NCI-H446 (cell line): Measurements from ENCODE around the gene LAMA2.
"Not testable (repeated sequence)": the region's sequence is repeated elsewhere in the genome, so short reads cannot be mapped to it uniquely, and the experiment has no call there.

Experiments used
- DNase-seq, 2 experiments: peaks; one replicate each; lab custom pipeline; 2025; lab: John Stamatoyannopoulos, UW

The LAMA2 gene

DNA sequence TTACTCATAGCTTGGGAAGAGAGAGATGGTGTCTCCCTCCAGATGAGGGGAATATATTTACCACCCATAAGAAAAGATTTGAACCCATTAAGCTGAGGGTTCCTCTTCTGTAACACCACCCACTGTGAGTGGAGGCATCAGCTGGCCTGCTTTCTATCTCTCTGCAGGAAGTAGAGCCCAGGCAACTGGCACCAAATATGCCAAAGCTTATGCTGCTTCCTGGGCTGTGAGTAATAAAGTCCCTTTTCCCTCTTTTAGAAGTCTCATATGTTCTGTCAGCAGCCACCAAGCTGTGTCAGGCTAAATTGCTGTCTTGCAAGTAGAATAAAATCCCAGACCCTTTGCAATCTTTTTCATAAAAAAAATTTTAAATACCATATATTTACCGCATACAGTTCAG lies 241.4 kb downstream of the LAMA2 start:
- DNase-seq: no peak

DNA sequence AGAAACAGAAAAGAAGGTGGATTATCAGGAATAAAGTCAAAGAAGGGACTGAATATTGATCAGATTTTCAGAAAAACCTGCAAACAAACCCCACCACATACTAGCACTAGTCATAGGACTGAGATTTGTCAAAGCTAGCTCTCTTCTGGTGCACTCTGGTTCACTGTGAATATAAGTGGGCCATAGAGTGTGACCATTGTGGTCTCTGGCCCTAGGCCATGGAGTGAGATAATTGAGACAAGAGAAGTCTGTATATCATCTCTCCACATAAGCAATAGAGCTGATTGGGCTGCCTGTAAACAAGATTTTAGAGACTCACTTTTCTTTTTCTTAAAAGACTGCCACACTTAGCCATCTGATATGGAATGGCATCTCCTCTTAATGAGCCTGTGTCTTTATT lies 247.2 kb downstream of the LAMA2 start:
- DNase-seq: no peak

DNA sequence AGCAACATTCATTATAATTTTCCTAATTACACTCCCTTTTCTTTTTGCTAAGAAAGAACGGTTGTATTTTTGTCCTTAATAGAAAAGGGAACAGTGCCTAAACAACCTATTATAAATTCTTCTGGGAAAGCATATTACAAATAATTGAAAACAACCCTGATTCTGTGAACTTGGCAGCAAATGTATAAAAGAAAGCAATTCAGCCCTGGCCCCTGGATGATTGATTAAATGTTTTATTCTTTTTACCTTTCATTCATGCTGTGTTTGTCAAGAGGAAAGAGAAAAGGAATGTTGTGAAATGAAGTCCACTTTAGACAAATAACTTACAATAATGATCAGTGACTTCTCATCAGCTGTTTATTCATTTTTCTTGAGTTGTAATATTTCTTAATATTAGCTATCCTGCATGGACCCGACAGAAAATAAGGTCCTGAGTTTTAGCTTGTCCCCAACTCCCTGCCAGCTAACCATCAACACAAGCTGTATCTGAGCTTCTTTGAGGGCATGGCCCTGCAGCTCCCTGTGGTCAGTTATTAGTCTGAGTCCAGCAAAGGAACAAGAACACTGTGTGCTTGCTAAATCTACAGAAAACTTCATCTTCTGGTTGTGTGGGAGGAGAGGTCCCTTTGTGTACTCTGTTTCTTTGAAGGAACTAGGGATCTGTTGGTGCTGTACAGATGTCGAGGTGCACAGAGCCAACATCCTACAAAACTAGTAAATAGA lies 248.2 kb downstream of the LAMA2 start:
- no peak for DNase-seq

DNA sequence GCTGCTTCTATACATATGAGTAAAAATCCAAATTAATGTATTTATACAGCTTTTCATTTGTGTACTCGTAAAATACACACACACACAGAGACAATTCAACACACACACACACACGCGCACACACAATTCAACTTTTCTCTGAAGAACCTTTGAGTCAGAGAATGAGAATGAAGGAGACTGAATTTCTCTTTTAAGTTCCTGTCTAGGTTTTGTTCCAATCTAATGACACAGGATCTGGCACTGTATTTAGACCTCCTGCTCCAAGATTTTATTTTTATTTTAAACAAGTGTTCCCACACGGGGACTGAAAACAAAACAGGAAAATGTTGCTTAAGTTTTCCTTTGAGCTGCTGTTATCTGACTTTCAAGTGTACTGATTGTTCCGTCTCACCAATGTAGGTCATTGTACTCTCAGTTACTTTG lies 250.8 kb downstream of the LAMA2 start:
- DNase-seq: no peak

DNA sequence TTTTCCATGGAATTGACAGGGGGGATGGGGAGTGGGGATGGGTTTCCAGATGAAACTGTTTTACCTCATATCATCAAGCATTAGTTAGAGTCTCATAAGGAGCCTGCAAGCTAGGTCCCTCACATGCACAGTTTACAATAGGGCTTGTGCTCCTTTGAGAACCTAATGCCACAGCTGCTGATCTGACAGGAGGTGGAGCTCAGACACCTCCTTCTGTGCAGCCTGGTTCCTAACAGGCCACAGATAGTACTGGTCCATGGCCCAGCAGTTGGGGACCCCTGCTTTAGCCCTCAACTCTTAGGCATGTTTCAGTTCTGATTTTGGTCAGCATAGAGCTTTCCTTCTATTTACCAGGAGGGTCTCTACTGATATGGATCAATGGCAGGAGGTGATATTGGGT lies 251.6 kb downstream of the LAMA2 start:
- DNase-seq: no peak

DNA sequence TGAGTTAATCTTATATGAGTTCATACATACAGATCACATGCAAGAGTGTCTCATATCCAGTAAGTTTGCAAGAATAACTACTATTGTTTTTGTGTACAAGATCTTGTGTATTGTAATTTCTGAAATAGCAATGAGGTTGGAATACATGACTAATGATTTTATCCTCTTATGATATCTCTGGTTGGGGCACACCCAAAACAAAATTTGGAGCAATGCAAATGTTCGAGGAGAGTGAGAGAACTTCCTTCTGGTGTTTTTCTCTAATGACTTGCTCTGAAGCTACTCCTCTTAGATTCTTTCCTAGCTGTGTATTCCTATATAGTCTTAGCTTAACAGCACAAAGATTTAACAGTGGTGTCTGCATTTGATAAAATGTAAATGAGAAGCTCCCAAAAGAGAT lies 252.5 kb downstream of the LAMA2 start:
- no peak for DNase-seq

DNA sequence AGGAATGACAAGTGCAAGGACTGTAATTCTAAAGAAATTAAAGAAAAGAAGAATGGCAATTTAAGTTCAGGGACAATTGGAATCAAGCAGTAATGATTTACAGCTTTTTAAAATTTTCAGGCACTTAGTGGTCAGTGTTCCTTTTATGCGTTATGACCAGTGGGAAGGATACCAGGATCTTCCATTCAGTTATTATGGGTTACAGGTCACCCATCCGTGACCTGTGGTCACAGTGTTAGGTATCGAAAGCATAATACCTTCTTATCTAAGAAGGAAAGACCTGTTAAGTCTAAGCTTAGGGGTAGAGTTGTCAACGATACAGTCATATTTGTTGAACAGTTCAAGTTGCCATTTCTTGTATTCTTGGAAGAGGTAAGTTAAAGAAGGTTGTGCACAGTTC lies 253.8 kb downstream of the LAMA2 start:
- DNase-seq: no peak

DNA sequence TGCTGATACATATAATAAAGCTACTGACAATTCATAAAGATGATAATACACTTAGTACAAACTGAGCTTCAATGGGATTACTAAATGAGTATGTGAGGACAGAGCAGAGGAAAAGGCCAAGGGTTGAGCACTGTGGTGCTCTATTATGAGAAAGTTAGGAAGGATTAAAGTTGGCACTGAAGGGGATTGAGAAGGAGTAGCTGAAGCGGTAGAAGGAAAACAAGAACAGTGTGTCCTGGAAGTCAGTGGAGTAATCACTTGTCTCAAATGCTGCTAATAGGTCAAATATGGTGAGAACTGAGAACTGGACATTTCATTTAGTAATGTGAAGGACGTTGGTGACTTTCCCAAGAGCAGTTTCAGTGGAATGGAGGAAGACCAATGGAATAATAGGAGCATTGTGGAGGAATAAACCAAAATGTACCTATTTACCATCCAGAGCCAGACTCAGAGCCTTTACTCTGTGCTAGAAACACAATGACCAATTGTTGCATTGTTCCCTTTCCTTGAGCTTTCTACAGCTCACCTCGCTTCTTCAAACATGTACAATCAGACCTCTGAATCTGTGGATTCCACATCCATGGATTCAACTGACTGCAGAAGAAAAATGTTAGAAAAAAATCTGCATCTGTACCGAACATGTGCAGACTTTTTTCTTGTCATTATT lies 255.9 kb downstream of the LAMA2 start:
- DNase-seq: no peak

DNA sequence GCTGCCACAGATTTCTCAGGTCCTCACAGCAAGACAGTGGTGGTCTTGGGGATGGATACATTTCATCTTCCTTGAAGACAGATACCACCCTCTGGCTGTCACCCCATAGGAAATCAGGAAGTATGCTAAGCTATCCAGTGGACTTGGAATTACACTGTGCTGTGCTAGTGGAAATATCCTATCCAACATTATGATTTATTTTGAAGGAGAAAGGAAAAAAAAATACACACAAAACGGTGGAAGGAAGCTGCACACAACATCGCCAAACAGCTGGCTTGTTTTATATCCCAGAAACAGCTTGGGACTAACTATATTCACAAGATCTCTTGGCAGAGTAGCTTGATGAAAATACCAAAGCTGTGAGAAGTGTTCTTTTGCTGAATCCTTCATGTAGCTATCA lies 257.6 kb downstream of the LAMA2 start:
- DNase-seq: no peak

DNA sequence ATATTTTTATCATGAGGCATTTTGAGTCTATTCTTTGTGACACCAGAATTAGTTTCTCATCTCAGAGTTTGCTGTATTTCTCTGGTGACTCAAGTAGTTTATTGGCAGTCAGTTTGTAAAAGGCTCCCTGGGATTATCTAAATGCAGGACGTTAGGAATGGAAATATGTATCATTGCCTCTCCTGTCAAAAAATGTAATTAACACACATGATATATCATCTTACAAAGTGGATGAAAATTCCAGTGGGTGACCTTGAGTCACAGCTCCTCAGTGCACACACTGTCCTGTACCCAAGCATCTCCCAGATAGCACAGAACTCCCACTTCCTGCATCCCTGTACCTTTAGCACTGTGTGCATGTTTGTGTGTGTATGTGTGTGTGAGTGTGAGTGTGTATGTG lies 258.6 kb downstream of the LAMA2 start:
- no peak for DNase-seq

DNA sequence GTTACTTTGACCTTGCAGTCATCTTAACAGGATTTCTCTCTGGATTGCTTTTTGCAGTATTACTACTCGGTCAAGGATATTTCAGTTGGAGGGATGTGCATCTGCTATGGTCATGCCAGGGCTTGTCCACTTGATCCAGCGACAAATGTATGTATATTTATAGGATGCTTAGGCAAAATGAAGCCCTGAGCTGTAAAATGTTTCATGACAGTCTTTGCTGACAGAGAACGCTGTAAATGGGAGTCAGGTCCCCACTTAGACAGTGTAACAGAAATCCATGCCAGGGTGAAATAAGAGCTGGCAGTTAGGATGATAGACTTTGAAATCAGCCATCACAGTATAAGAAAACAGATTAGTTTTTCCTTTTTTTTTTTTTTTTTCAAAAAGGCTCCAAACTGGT lies 264.0 kb downstream of the LAMA2 start:
- no peak for DNase-seq

DNA sequence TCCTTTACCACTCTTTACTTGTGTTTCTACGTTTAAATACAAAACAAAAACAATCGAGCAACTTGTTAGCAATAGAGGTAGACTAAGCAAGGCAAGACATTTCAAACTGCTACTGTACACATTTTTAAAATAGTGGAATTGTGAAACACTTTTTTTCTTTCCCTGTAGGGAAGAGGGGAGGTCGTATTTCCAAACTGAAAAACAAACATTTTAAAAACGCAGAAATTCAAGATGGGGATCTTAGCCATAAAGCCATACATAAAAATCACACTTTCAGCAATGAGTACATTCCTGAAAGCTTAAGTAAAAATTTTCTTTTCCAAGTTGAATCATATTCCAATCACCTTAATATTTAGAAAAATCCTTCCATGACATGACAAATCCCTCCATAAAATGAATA lies 267.6 kb downstream of the LAMA2 start:
- DNase-seq: no peak

DNA sequence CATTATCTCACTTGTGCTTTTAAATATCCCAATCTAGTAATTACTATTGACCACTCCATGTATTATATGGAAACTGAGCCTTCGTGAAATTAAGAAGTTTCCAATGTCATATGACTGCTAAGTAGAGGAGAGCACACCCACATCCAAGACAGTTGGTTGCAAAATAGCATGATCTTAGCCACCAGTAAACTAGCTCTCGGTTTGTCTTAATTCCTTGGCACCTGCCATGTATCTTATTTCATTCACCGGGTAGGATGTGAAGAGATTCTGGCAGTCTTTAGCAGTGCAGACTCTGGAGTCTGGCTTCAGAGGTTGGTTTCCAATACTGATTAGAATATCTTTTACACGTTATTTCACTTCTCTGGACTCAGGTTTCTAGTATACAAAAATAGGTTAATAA lies 270.3 kb downstream of the LAMA2 start:
- no peak for DNase-seq

DNA sequence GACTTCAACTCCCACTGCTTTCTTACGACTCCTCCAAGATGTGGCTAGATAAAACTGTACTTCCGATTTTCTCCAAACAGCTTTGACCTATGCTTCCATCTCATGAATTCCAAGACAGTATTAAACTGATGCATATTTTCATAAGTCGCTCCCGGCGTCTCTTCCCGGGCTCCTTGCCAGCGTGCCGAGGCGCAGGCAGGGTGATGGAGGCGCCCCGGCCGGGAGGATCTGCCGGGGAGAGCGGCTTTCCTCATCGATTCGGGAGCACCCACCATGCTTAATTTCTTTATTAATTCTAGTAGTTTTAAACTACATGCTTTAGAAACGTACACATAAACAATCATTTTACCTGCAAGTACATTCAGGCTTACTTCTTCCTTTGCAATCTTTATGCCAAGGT lies 276.3 kb downstream of the LAMA2 start:
- DNase-seq: not testable (repeated sequence)

DNA sequence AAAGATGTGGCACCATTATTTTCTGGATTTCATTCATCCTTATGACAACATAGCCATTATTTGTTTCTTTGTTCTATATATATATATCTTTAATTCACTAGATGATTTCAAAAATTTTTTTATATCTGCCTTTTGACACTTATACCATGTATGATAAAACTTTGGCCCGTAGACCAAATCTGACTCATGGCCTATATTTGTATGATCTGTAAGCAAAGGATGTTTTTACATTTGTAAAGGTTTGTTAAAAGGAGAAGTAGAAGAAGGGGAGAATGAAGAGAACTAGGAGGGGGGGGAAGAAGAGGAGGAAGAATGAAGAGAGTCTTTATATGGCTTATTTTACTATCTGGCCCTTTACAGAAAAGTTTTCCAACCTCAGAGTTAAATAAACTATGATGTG lies 279.7 kb downstream of the LAMA2 start:
- no peak for DNase-seq

DNA sequence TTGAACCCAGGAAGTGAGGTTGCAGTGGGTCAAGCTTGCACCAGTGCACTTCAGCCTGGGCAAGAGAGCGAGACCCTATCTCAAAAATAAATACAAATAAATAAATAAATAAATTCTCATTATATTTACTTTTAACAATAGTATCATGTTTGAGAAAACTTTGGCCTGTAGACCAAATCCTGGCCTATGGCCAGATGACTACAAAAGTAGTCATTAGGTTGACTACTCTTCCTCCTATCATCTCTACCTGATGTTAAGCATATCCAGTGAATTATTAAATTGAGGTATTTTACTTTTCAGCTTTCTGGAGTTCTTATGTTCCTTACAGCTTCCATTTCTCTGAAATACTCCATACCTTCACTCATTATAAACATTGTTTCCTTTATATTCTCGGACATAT lies 280.6 kb downstream of the LAMA2 start:
- DNase-seq: no peak

DNA sequence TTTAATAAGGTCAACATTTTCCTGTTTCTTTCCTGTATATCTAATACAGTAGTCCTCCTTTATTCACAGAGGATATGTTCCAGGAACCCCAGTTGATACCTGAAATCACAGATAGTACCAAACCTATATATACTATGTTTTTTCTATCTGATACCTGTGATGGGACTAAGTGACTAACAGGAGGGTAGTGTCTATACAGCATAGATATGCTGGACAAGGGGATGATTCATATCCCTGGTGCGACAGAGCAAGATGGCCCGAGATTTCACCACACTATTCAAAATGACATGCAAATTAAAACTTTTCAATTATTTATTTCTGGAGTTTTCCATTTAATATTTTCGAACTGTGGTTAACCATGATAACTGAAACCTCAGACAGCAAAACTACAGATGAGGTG lies 281.1 kb downstream of the LAMA2 start:
- no peak for DNase-seq

DNA sequence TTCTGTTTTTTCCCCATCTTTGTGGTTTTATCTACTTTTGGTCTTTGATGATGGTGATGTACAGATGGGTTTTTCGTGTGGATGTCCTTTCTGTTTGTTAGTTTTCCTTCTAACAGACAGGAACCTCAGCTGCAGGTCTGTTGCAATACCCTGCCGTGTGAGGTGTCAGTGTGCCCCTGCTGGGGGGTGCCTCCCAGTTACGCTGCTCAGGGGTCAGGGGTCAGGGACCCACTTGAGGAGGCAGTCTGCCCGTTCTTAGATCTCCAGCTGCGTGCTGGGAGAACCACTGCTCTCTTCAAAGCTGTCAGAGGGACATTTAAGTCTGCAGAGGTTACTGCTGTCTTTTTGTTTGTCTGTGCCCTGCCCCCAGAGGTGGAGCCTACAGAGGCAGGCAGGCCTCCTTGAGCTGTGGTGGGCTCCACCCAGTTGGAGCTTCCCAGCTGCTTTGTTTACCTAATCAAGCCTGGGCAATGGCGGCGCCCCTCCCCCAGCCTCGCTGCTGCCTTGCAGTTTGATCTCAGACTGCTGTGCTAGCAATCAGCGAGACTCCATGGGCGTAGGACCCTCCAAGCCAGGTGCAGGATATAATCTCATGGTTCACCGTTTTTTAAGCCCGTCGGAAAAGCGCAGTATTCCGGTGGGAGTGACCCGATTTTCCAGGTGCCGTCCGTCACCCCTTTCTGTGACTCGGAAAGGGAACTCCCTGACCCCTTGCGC lies 289.5 kb downstream of the LAMA2 start:
- not testable (repeated sequence) for DNase-seq

DNA sequence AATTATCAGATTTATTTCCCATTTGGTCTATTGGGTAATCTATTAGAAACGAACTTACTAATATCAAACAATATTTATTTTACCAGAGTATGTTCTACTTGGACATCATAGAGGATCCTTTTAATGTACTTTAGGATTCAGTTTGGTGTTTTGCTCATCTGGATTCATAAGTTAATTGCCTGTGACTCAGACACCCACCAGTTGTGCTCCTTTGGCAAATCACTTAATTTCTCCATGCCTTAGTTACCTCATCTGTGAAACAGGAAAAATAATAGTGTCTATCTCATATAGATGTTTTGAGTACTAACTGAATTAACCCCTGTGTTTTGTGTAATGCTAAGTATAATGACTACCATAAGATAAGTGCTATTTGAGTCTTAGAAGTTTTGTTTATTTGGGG lies 292.1 kb downstream of the LAMA2 start:
- DNase-seq: no peak

DNA sequence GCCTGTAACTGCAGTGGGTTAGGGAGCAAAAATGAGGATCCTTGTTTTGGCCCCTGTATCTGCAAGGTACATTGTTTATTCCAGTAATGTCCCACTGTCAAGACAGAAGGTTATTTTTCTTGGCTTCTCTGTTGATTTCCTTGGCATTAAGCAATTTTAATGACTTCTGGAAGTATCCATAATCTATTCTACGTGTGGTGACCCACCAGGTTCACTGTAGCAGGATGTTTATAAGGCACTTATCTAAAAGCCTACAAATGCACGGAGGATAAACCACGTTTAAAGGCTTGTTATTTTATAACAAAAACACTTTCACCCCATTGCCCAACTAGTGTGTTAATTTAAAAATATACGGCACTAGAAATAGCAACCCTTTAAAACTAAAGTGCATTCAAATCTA lies 294.9 kb downstream of the LAMA2 start:
- DNase-seq: no peak

DNA sequence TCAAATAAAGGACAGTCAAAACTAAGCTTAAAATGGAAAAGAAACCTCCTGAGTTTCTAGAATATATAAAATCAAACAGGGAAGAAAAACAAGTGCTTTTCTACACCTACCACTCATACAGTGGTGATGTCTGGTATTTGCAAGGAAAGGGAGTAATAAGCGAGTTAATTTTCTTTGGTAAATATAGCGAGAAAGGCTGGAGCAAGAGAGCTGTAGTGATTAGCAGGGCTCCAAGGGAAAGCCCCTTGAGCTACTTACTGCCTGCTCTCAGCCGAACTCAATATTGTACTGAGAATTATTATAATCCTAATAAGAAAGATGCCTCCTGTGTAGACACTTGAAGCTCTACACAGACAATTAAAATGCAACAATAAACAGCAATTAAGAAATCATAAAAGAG lies 296.3 kb downstream of the LAMA2 start:
- DNase-seq: no peak

DNA sequence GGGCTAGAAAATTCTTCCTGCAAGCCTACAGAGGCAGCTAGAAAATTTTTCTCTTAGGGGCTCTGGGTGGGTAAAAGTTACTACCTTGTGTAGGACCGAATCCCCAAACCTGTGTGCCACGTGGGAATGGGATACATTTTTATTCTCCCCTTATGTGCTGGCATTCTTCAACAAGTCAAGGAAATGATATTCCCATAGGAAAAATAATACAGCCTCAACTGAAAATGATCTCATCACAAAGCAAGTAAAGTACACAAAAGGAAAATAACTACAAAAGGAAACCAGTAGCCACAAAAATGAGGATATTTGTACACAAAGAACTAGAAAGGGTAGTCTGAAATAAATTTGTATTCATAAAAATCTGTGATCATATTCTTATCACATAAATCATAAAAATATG lies 298.1 kb downstream of the LAMA2 start:
- DNase-seq: no peak

DNA sequence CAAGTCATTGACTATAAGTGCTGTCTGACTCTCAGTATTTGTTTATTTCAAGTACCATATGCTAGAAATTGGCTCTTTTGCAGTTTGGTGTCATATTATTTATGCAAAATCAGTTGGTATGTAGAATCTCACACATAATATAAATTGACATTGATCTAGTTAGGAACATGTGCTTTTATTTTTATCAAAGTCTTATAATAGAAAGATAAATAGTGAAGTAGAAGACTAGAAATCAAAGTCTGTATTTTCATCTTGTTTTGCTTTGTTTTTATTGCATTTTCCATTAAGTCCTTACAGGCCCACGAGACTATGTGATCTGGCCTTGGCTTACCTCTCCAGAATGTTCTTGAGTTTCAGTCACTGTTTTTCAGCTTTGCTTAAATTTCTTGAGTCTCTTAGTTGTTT lies 300.3 kb downstream of the LAMA2 start:
- no peak for DNase-seq
